ENCODE results near the gene NUDCD3.

The NUDCD3 gene

DNA sequence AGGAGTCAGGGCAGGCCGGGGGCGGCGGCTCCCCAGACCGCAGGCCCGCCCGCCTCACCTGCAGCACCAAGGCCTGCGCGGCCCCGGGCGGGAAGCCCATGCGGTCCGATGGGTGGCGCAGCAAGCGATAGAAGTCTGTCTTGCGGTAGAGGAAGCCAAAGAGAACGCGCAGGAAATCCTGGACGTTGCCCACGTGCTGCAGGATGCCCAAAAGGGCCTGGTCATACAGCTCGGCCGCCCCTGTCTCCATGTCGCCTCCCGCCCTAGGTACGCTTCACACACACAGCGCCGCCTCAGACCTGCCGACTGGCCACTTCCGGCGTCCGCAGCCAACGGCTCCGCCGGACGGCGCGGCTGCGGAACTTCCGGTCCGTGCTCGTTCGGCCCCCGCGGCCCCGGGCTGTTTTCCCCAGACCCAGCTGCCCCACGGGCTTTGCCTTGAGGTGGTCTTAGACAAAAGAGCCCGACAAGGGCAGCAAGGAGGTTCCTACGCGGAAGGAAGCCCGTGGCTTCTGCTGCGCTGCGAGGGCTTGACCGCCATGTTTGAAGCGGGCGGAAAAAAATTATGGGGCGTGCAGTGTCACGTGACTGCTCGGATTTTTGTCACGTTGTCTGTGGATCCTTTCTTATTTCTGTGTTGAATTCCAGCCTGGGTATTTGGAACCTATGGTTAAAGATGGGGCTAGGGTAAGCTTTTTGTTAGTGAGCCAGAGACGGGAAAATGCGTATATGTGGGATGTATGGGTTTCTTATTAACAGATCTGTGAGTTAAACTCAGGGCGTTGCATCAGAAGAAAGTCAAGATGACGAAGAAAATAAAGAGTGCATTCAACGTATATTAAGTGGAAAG is at the start of gene NUDCD3:
TSS of gene NUDCD3 (minus strand) at position 308 of the 850 bp plus-strand sequence. CDS start at position 250, 58 bp downstream.
- peak within 1 kb of the TSS; percentile 84 for H3K27ac ChIP-seq (ENCODE audit: low read length)
- H3K9me3 ChIP-seq (replicated peaks; ENCODE audit: insufficient read depth, low read length) = no peaks in the 10 kb centered on the region
- H2AFZ ChIP-seq (ENCODE audit: low read length) = peak within 1 kb of the TSS; percentile 72
- peaks cover 15% of the 10 kb centered on the region for H3K4me1 ChIP-seq (ENCODE audit: low read length)
- H3K9ac ChIP-seq (ENCODE audit: low read length) = peak within 1 kb of the TSS; percentile 91
- no peaks in the 10 kb centered on the region for H3K36me3 ChIP-seq (replicated peaks; ENCODE audit: insufficient read depth, low read length)
- 0 out of 2 replicates have a peak, but pooled peaks cover 5% of the 10 kb centered on the region for H3F3A ChIP-seq (ENCODE audit: insufficient read depth, low read length)
- TF ChIP-seq CTCF (IDR thresholded peaks at IDR 0.05; ENCODE audit: low read length) = peak; percentile 25
- no peak for TF ChIP-seq EZH2phosphoT487 (IDR thresholded peaks at IDR 0.05; ENCODE audit: low read length)
- peaks cover 47% of the 10 kb centered on the region for H3K79me2 ChIP-seq (ENCODE audit: low read length)
- H3K4me3 ChIP-seq (ENCODE audit: low read length) = peak within 1 kb of the TSS; percentile 75
- DNase-seq = peak; percentile 86
- no peaks in the 10 kb centered on the region for H3K9me2 ChIP-seq (replicated peaks; ENCODE audit: insufficient read depth, low read length)
- H3K4me2 ChIP-seq (ENCODE audit: low read depth, low read length) = peak within 1 kb of the TSS; percentile 86
- peaks cover 4% of the 10 kb centered on the region; the same call in 1 of the 2 replicates for H4K20me1 ChIP-seq (ENCODE audit: insufficient read depth, low read length)
- no peaks in the 10 kb centered on the region for H3K27me3 ChIP-seq (replicated peaks; ENCODE audit: insufficient read depth, low read length)

DNA sequence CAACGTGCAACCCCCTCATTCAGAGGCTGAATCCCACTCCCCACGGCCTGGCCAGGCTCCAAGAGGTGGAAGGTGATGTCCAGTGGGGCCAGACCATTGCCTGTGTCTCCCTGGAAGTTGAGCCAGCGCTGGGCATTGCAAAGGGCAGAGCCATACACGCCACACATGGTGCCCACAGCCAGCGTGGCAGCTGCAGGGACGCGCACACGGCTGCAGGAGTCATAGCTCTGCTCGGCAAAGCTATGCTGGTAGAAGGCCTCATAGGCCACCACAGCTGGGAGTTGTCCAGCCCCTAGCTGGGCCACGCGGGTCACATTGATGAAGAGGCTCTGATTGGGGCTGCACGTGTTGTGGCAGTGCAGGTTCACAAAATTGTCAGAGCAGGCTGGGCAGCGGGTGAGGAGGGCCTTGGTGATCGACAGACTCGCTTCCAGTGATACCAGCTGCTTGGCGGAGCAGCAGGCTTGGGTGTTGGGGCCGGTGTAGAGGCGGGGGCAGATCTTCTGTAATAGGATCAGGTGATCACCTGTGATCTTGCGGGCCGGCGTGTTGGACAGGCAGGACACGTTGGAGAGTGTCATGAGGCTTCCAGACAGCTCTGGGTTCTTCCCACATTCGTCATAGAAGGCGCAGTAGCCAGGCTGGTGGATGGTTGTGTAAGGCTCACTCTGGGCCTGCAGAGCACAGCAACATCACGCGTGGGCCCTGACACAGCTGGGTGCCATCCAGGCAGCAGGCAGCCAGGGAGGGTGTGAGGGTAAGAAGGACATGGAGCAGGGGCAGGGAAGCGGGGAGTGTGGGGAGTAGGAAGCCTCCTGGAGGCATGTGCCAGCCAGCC is 49.4 kb upstream of the NUDCD3 start:
- no peak overlapping the region for H3K27ac ChIP-seq (ENCODE audit: low read length)
- TF ChIP-seq CTCF (IDR thresholded peaks at IDR 0.05; ENCODE audit: low read length) = no peak
- no peak for TF ChIP-seq EZH2phosphoT487 (IDR thresholded peaks at IDR 0.05; ENCODE audit: low read length)
- TF ChIP-seq EZH2 (optimal IDR thresholded peaks at IDR 0.05; ENCODE audit: low read depth, low read length) = no peak
- H3F3A ChIP-seq (ENCODE audit: insufficient read depth, low read length) = no peaks in the 10 kb centered on the region
- no peak overlapping the region for H3K4me3 ChIP-seq (ENCODE audit: low read length)
- no peaks in the 10 kb centered on the region for H3K9me3 ChIP-seq (replicated peaks; ENCODE audit: insufficient read depth, low read length)
- no peaks in the 10 kb centered on the region for H3K79me2 ChIP-seq (ENCODE audit: low read length)
- H4K20me1 ChIP-seq (ENCODE audit: insufficient read depth, low read length) = no peaks in the 10 kb centered on the region
- H3K4me1 ChIP-seq (ENCODE audit: low read length) = no peaks in the 10 kb centered on the region
- no peaks in the 10 kb centered on the region for H3K36me3 ChIP-seq (replicated peaks; ENCODE audit: insufficient read depth, low read length)
- H3K9me2 ChIP-seq (replicated peaks; ENCODE audit: insufficient read depth, low read length) = no peaks in the 10 kb centered on the region
- no peaks in the 10 kb centered on the region for H3K27me3 ChIP-seq (replicated peaks; ENCODE audit: insufficient read depth, low read length)
- DNase-seq = no peak
- H3K9ac ChIP-seq (ENCODE audit: low read length) = no peak overlapping the region
- no peak overlapping the region for H2AFZ ChIP-seq (ENCODE audit: low read length)
- no peak overlapping the region for H3K4me2 ChIP-seq (ENCODE audit: low read depth, low read length)

- no peaks in the 10 kb centered on the region for H4K20me1 ChIP-seq (ENCODE audit: insufficient read depth, low read length)
- no peak for TF ChIP-seq EZH2 (optimal IDR thresholded peaks at IDR 0.05; ENCODE audit: low read depth, low read length)
- no peak for TF ChIP-seq CTCF (IDR thresholded peaks at IDR 0.05; ENCODE audit: low read length)
- H3K36me3 ChIP-seq (replicated peaks; ENCODE audit: insufficient read depth, low read length) = no peaks in the 10 kb centered on the region
- H3F3A ChIP-seq (ENCODE audit: insufficient read depth, low read length) = no peaks in the 10 kb centered on the region
- no peak overlapping the region for H3K4me3 ChIP-seq (ENCODE audit: low read length)
- H2AFZ ChIP-seq (ENCODE audit: low read length) = no peak overlapping the region
- H3K79me2 ChIP-seq (ENCODE audit: low read length) = no peaks in the 10 kb centered on the region
- no peaks in the 10 kb centered on the region for H3K27me3 ChIP-seq (replicated peaks; ENCODE audit: insufficient read depth, low read length)
- no peaks in the 10 kb centered on the region for H3K9me2 ChIP-seq (replicated peaks; ENCODE audit: insufficient read depth, low read length)
- DNase-seq = no peak
- H3K9me3 ChIP-seq (replicated peaks; ENCODE audit: insufficient read depth, low read length) = no peaks in the 10 kb centered on the region
- H3K4me1 ChIP-seq (ENCODE audit: low read length) = no peaks in the 10 kb centered on the region
- H3K9ac ChIP-seq (ENCODE audit: low read length) = no peak overlapping the region
- no peak overlapping the region for H3K27ac ChIP-seq (ENCODE audit: low read length)
- no peak overlapping the region for H3K4me2 ChIP-seq (ENCODE audit: low read depth, low read length)
These were observed 48.6 kb upstream of the NUDCD3 start for GRCh38 chr7:44538798-44539668.

Measured in MM.1S (cell line).